Mesendoderm (in vitro differentiated cells): Measurements from ENCODE around the gene ZBTB43.

Experiments
- DNase-seq: peaks from one replicate; pipeline ENCODE4 v3.0.0; 2013
- H2AK5ac ChIP-seq: 2 replicates; pipeline ENCODE4 v1.6.1; 2013; ENCODE audit warnings: low read length, inconsistent platforms
- H2BK120ac ChIP-seq: 2 replicates; pipeline ENCODE4 v1.6.1; 2013; ENCODE audit warnings: low read depth, mild to moderate bottlenecking, low read length, moderate library complexity, mixed read lengths
- H2BK15ac ChIP-seq: replicated peaks from 2 replicates; pipeline ENCODE4 v1.6.1; 2013; ENCODE audit warnings: low read depth, mild to moderate bottlenecking, moderate library complexity
- H2BK5ac ChIP-seq: 2 replicates; pipeline ENCODE4 v1.6.1; 2013; ENCODE audit warnings: low read length, inconsistent platforms
- H3K18ac ChIP-seq: 2 replicates; pipeline ENCODE4 v1.6.1; 2013; ENCODE audit warnings: mild to moderate bottlenecking, low read length, mixed read lengths
- H3K23ac ChIP-seq: one replicate; pipeline ENCODE4 v1.6.1; 2013; ENCODE audit warnings: low read length
- H3K27ac ChIP-seq: 2 replicates; pipeline ENCODE4 v1.5.1; 2013; ENCODE audit warnings: low read depth, mild to moderate bottlenecking, inconsistent platforms, low read length, moderate library complexity
- H3K27me3 ChIP-seq: 2 replicates; pipeline ENCODE4 v1.6.1; 2013; ENCODE audit warnings: low read length, control low read depth, mild to moderate bottlenecking, inconsistent platforms; ENCODE audit not compliant: insufficient read depth, poor library complexity
- H3K36me3 ChIP-seq: 2 replicates; pipeline ENCODE4 v1.6.1; 2013; ENCODE audit warnings: low read length, inconsistent platforms; ENCODE audit not compliant: control insufficient read depth, insufficient read depth
- H3K4ac ChIP-seq: one replicate; pipeline ENCODE4 v1.6.1; 2013; ENCODE audit warnings: low read depth, mild to moderate bottlenecking, low read length, moderate library complexity
- H3K4me1 ChIP-seq: 2 replicates; pipeline ENCODE4 v1.6.1; 2013; ENCODE audit warnings: low read depth, low read length, inconsistent platforms; ENCODE audit not compliant: control insufficient read depth
- H3K4me2 ChIP-seq: 2 replicates; pipeline ENCODE4 v1.6.1; 2013; ENCODE audit warnings: low read length
- H3K4me3 ChIP-seq: 2 replicates; pipeline ENCODE4 v1.5.1; 2013; ENCODE audit warnings: mild to moderate bottlenecking, low read length
- H3K56ac ChIP-seq: one replicate; pipeline ENCODE4 v1.6.1; 2013; ENCODE audit warnings: low read length
- H3K79me1 ChIP-seq: 2 replicates; pipeline ENCODE4 v1.6.1; 2013; ENCODE audit warnings: low read length, inconsistent platforms
- H3K79me2 ChIP-seq: 2 replicates; pipeline ENCODE4 v1.6.1; 2013; ENCODE audit warnings: mild to moderate bottlenecking, low read length; ENCODE audit not compliant: control insufficient read depth, insufficient read depth
- H3K9ac ChIP-seq: 2 replicates; pipeline ENCODE4 v1.6.1; 2013; ENCODE audit warnings: low read length, inconsistent platforms
- H4K5ac ChIP-seq: one replicate; pipeline ENCODE4 v1.6.1; 2013; ENCODE audit warnings: low read length
- H4K8ac ChIP-seq: one replicate; pipeline ENCODE4 v1.6.1; 2013; ENCODE audit warnings: low read depth, mild to moderate bottlenecking, control low read depth, low read length, moderate library complexity
- WGBS: extraction: QIAGEN DNeasy Blood & Tissue Kit; methylation state at CpG from one replicate; pipeline ENCODE4 v1.1.7; 2013; ENCODE audit warnings: low lambda C conversion rate, missing lambda C conversion rate; ENCODE audit not compliant: insufficient coverage; ENCODE audit errors: extremely low coverage; 5-methylcytosine and 5-hydroxymethylcytosine counted together

The ZBTB43 gene

DNA sequence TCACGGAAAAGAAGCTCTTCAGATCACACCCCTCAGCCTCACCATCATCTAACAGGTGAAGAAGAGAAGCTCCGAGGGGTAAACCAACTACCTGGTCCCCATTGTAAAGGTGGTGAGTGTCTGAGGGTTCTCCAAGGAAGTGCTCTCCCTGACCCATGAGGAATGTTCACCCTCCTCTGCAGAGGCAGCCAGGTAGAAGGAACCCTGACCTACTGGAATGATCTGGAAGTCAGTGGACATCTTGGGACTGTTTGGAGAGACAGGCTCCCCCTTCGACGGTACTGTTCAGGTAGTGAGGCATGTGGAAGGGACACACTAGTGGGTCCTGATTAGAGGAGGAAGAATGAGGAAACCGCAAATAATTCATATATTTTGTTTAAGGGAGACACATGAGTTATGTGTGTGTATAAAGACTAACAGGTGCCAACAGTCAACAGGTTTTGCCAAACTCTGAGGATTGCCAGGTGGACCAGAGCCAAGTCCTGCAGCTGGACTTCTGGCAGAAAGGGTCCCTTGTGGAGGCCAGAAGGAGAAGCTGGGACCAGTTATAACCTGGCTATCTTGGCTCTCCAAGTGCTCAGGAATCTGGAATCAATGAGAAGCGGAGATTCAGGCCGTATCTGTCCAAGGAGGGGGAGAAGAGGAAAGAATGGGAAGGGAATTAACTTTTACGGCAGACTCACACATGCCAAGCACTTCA, 52.6 kb downstream of the ZBTB43 start:
- H3K79me2 ChIP-seq: peaks cover 11% of the 10 kb centered on the region
- no CpG with 5 or more reads among the region's 8 CpGs for whole genome bisulfite sequencing
- H3K4me1 ChIP-seq: peaks cover 6% of the 10 kb centered on the region
- H3K9ac ChIP-seq: no peak overlapping the region
- no peak overlapping the region for H4K5ac ChIP-seq
- no peak overlapping the region for H2BK15ac ChIP-seq
- no peak overlapping the region for H2AK5ac ChIP-seq
- no peak overlapping the region for H3K4ac ChIP-seq
- H3K27me3 ChIP-seq: no peaks in the 10 kb centered on the region
- no peak overlapping the region for H2BK5ac ChIP-seq
- no peak overlapping the region for H3K4me2 ChIP-seq
- DNase-seq: no peak
- H3K27ac ChIP-seq: no peak overlapping the region
- no peak overlapping the region for H3K18ac ChIP-seq
- peaks cover 7% of the 10 kb centered on the region for H3K79me1 ChIP-seq
- no peaks in the 10 kb centered on the region for H3K36me3 ChIP-seq
- H3K4me3 ChIP-seq: no peak overlapping the region
- H4K8ac ChIP-seq: no peak overlapping the region
- H2BK120ac ChIP-seq: no peak overlapping the region
- H3K56ac ChIP-seq: no peak overlapping the region
- no peak overlapping the region for H3K23ac ChIP-seq

DNA sequence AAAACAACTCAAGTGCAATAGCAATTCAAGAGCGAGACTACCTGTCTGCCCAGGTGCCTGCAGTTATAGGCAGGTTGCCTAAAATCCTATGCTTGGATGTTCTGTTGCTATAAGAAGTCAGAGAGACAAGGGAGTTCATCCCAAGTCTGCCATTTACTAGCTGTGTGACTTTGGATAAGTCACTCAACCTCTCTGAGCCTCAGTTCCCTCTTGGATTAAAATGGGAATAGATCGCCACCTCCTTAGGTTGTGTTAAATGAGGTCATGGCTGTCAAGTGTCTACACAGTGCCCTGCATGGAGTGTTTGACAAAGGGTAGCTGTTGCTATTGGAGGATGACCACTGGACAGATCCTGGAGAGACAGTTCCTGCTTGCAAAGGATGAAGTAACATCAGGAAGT, 54.3 kb downstream of the ZBTB43 start:
- no peak overlapping the region for H4K8ac ChIP-seq
- no peak overlapping the region for H3K9ac ChIP-seq
- no peak overlapping the region for H2BK5ac ChIP-seq
- H3K27ac ChIP-seq: no peak overlapping the region
- H3K4me1 ChIP-seq: peaks cover 6% of the 10 kb centered on the region
- H2BK120ac ChIP-seq: no peak overlapping the region
- H3K36me3 ChIP-seq: no peaks in the 10 kb centered on the region
- H2AK5ac ChIP-seq: no peak overlapping the region
- H3K79me2 ChIP-seq: peaks cover 22% of the 10 kb centered on the region
- H3K23ac ChIP-seq: no peak overlapping the region
- H3K18ac ChIP-seq: no peak overlapping the region
- H3K27me3 ChIP-seq: no peaks in the 10 kb centered on the region
- no peak for DNase-seq
- no peak overlapping the region for H3K4me2 ChIP-seq
- no peak overlapping the region for H3K56ac ChIP-seq
- no CpG with 5 or more reads among the region's 2 CpGs for WGBS
- H3K79me1 ChIP-seq: peaks cover 12% of the 10 kb centered on the region
- no peak overlapping the region for H4K5ac ChIP-seq
- H3K4me3 ChIP-seq: no peak overlapping the region
- no peak overlapping the region for H2BK15ac ChIP-seq
- no peak overlapping the region for H3K4ac ChIP-seq

DNA sequence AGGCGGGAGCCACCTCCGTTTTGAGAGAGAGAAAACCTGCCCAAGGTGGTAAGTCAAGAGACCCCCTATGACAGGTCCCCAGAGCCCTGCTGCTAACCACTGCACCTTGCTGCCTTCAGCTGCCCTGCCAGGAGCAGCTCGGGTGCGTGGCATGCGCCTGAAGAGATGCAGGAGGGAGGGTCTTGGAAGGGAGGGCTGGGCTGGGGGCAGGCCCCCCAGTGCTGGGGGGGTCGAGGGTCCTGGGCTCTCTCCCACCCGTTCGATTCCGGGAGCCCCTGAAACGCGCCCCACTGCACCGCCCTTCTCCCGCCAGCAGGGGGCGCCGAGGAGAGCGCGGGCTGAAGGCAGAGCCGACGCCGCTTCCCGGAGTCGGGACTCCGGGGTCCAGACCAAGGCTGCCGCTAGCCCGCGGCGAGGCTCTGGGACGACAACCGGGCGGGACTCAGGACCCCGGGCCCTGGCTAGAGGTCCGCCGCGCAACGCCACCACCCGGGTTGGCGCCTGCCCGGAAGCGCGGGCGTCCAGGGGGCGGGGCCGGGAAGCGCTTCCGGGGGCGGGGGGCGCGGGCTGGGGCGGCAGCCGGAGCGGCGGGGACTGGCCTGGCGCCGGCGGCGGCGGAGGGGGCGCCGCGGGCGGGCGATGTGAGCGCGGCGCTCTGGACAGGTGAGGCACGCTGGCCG, 55.4 kb downstream of the ZBTB43 start, which contains the start of gene ZBTB34:
Gene ZBTB34, plus strand, starts transcription at position 563 of the 680 bp plus-strand sequence. CDS start 18,761 bp downstream, outside the sequence.
- Histone ChIP-seq H3K4ac (peak within 1 kb of the TSS; percentile 65), H3K4me2 (peak within 1 kb of the TSS; percentile 86), H2AK5ac (no peak within 1 kb of the TSS), H3K18ac (peak within 1 kb of the TSS; percentile 96), H3K23ac (peak within 1 kb of the TSS; percentile 26), H3K4me3 (peak within 1 kb of the TSS; percentile 78), H4K5ac (no peak within 1 kb of the TSS), H3K27ac (peak within 1 kb of the TSS; percentile 79), H3K36me3 (no peaks in the 10 kb centered on the region), H2BK5ac (no peak within 1 kb of the TSS), H2BK15ac (no peak within 1 kb of the TSS), H3K79me2 (peaks cover 23% of the 10 kb centered on the region), H2BK120ac (no peak within 1 kb of the TSS), H3K79me1 (peaks cover 16% of the 10 kb centered on the region), H4K8ac (peak within 1 kb of the TSS; percentile 87), H3K9ac (peak within 1 kb of the TSS; percentile 87), H3K4me1 (peaks cover 6% of the 10 kb centered on the region), H3K56ac (peak within 1 kb of the TSS; percentile 96), H3K27me3 (no peaks in the 10 kb centered on the region)
- DNase-seq: peak; percentile 68
- no CpG with 5 or more reads among the region's 67 CpGs for whole genome bisulfite sequencing

DNA sequence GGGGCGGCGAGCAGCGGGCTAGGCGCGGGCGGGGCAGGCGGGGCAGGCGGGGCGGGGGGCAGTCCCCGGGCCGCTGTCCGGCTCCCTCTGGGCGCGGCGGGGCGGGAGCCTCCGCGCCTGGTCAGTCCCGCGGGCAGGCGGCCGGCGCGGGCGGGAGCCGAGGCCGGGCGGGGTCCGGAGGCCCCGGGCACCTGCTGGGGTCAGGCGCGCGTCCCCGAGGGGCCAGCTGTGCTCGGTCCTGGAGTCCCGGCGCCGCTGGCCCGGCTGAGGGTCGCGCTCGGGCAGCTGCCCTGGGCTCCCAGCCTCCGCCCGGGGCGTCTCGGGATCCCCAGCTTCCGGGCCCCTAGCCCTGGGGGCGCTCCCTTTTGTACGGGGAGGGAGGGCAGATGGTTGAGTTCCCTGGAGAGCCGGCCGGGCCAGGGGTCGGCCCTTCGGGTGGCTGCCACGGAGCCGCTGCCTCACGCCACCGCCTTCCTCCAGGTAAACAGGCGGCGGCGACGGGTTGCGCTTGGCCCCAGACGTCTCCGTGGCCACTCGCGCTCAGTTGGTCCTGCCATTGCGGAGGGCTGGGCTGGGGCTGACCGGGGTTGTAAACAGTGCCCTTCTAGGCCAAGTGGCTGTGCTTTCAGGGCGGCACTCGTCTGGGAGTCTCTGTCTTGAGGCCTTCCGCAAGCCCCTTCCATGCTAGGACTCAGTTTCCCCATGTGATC, 56.1 kb downstream of the ZBTB43 start:
- Histone ChIP-seq H3K27me3 (no peaks in the 10 kb centered on the region), H4K8ac (peak overlapping the region; percentile 87), H2BK5ac (no peak overlapping the region), H3K4ac (peak overlapping the region; percentile 65), H2BK120ac (no peak overlapping the region), H3K4me3 (peak overlapping the region; percentile 78), H3K23ac (peak overlapping the region; percentile 26), H3K4me1 (peaks cover 6% of the 10 kb centered on the region), H2BK15ac (no peak overlapping the region), H3K79me2 (peaks cover 23% of the 10 kb centered on the region), H3K18ac (peak overlapping the region; percentile 96), H3K79me1 (peaks cover 16% of the 10 kb centered on the region), H4K5ac (no peak overlapping the region), H3K27ac (peak overlapping the region; percentile 66), H2AK5ac (no peak overlapping the region), H3K56ac (peak overlapping the region; percentile 96), H3K4me2 (peak overlapping the region; percentile 86), H3K9ac (peak overlapping the region; percentile 87), H3K36me3 (no peaks in the 10 kb centered on the region)
- WGBS: no CpG with 5 or more reads among the region's 71 CpGs
- peak; percentile 41 for DNase-seq

DNA sequence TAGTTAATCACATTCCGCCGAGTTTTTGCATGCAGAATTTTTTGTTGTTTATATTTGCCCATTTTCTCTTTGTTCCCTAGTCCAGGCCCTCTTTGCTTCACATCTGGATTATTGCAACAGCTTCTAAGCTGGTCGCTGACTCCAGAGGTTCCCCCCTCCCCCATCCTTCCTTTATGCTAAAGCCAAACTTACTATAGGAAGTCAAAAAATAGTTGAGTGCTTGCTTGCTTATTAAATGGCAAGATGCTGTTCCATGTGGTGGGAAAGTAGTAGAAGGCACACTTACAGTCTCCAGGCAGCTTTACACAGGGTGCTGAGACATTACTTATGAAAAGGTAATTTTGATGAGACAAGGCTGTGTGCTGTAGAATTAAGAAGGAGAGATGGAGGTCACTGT, 56.9 kb downstream of the ZBTB43 start:
- Histone ChIP-seq H3K4me2 (peak overlapping the region; percentile 86), H3K27me3 (no peaks in the 10 kb centered on the region), H3K36me3 (no peaks in the 10 kb centered on the region), H3K56ac (peak overlapping the region; percentile 96), H3K4me1 (peaks cover 6% of the 10 kb centered on the region), H2BK15ac (no peak overlapping the region), H3K27ac (no peak overlapping the region), H2AK5ac (no peak overlapping the region), H3K23ac (peak overlapping the region; percentile 59), H4K8ac (no peak overlapping the region), H3K9ac (peak overlapping the region; percentile 87), H2BK120ac (no peak overlapping the region), H3K4me3 (no peak overlapping the region), H3K18ac (no peak overlapping the region), H2BK5ac (no peak overlapping the region), H3K79me2 (peaks cover 26% of the 10 kb centered on the region), H3K79me1 (peaks cover 17% of the 10 kb centered on the region), H4K5ac (no peak overlapping the region), H3K4ac (no peak overlapping the region)
- WGBS: no CpG with 5 or more reads among the region's 3 CpGs
- DNase-seq: peak; percentile 37
